OCI-LY7 (cell line): ENCODE data around the gene MVD. TPM values are rescaled to one million over a fixed set of nuclear protein-coding genes. Genes with fewer than 3 reads are reported as not detected.

ENCODE experiments used
- BruUV-seq: library from RNA; stranded (reverse); fragments of 400-500 nt; replicated peaks from 2 replicates; lab custom pipeline; 2021; lab: Mats Ljungman, UMichigan
- CTCF ChIA-PET: fragments of 300-600 bp; sonication (Branson Sonifier 250); formaldehyde crosslinking; loops from one replicate; lab custom pipeline; 2022; ENCODE audit warnings: antibody characterized with exemption; ENCODE audit not compliant: unreplicated experiment; lab: Charles Lee
- POLR2A ChIA-PET: fragments of 300-600 bp; sonication (Branson Sonifier 250); formaldehyde crosslinking; loops from one replicate; lab custom pipeline; 2022; ENCODE audit warnings: antibody characterized with exemption; lab: Charles Lee
- DNase-seq: peaks from one replicate; pipeline ENCODE4 v3.0.0-alpha.2; 2015; ENCODE audit warnings: low spot score
- H2AFZ ChIP-seq: fragments of 200-600 bp; sonication (generic), shearing (Covaris generic); 2 replicates; pipeline ENCODE4 v1.6.1; 2014; ENCODE audit warnings: mild to moderate bottlenecking, antibody characterized with exemption, low read length, moderate library complexity
- H3K27ac ChIP-seq: fragments of 200-600 bp; sonication (generic); 2 replicates; pipeline ENCODE4 v1.5.1; 2014; ENCODE audit warnings: mixed run types, low read depth, mild to moderate bottlenecking, moderate library complexity, low read length, inconsistent platforms; ENCODE audit not compliant: poor library complexity, severe bottlenecking
- H3K36me3 ChIP-seq: fragments of 200-600 bp; sonication (generic); 2 replicates; pipeline ENCODE4 v1.6.1; 2014; ENCODE audit warnings: mild to moderate bottlenecking, antibody characterized with exemption, low read length, moderate library complexity, mixed read lengths; ENCODE audit not compliant: insufficient read depth
- H3K4me1 ChIP-seq: fragments of 200-600 bp; sonication (generic); 2 replicates; pipeline ENCODE4 v1.5.1; 2014; ENCODE audit warnings: mild to moderate bottlenecking, low read length; ENCODE audit not compliant: insufficient read depth, poor library complexity, severe bottlenecking
- H3K4me2 ChIP-seq: fragments of 200-600 bp; sonication (generic); 2 replicates; pipeline ENCODE4 v1.6.1; 2014; ENCODE audit warnings: mild to moderate bottlenecking, low read length
- H3K4me3 ChIP-seq: fragments of 200-600 bp; sonication (generic); 2 replicates; pipeline ENCODE4 v1.5.1; 2014; ENCODE audit warnings: mild to moderate bottlenecking, low read depth, low read length; ENCODE audit not compliant: poor library complexity, severe bottlenecking
- H3K79me2 ChIP-seq: fragments of 200-600 bp; sonication (generic); 2 replicates; pipeline ENCODE4 v1.6.1; 2016; ENCODE audit warnings: low read depth, mild to moderate bottlenecking, low read length, moderate library complexity, mixed read lengths; ENCODE audit not compliant: insufficient read depth
- H3K9me2 ChIP-seq: fragments of 200-600 bp; sonication (generic); 2 replicates; pipeline ENCODE4 v1.6.1; 2016; ENCODE audit warnings: mild to moderate bottlenecking, low read length, mixed read lengths; ENCODE audit not compliant: insufficient read depth
- H3K9me3 ChIP-seq: fragments of 200-600 bp; sonication (generic); 2 replicates; pipeline ENCODE4 v1.6.1; 2014; ENCODE audit warnings: mild to moderate bottlenecking, mixed run types, low read length, mixed read lengths
- H4K20me1 ChIP-seq: fragments of 200-600 bp; sonication (generic); 2 replicates; pipeline ENCODE4 v1.6.1; 2014; ENCODE audit warnings: mild to moderate bottlenecking, antibody characterized with exemption, low read length, moderate library complexity, mixed read lengths; ENCODE audit not compliant: insufficient read depth
- CTCF ChIP-seq: fragments of 200-600 bp; sonication (generic); conservative IDR thresholded peaks from 2 replicates; pipeline ENCODE4 v1.5.1; 2014; ENCODE audit warnings: mild to moderate bottlenecking, antibody characterized with exemption, low read length, moderate library complexity, mixed read lengths
- EZH2phosphoT487 ChIP-seq: fragments of 200-600 bp; sonication (generic); IDR thresholded peaks from 2 replicates; pipeline ENCODE4 v1.6.1; 2018; ENCODE audit warnings: low read depth, borderline replicate concordance, mild to moderate bottlenecking, mixed run types, antibody characterized with exemption, low read length, moderate library complexity, mixed read lengths
- intact Hi-C: fragments of 100-400 bp; cut with micrococcal nuclease; formaldehyde crosslinking; loops from one replicate; pipeline ENCODE4 v1.10.0; 2022; ENCODE audit not compliant: unreplicated experiment
- total RNA-seq, 2 experiments: library from RNA; depleted of rRNA in 1 of 2; stranded (reverse); fragments of >200 nt in 1 of 2; shearing (Covaris generic) in 1 of 2; gene quantifications; 2 replicates each; pipeline ENCODE4 v1.2.3, GENCODE V29; 2014 to 2022

MVD gene
- total RNA-seq, 2 experiments from 2014 or later, result 65.6 to 158 TPM

DNA sequence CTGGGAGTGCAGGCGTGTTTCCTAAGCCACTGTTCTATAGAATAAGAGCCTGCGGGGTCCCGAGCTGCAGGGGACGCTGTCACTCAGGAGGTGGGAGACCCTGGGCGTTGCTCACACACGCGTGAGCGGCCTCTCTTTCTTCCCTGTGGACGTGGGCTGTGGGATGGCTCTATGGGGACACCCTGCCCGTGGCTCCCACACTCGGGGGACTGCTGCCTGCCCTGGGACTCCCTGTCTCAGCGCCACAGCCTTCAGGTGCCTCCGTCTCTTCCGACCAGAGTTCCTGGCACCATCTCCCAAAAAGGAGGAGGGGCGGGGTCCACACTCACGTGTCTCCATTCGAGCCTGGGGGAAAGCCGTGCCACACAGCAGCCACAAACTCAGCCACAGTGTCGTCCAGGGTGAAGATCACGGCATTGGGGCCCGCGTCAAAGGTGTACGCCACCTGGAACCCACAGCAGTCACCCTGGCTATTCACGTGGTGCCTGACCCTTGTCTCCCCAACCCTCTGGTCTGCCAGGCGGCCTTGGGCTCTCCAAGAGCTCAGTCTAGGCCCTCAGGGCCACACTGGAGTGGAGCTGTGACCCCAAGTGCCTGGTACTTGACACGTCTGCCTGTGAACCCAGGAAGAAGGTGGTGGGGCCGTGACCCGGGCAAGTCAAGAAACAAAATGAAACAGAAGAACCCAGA is 8.4 kb downstream of the MVD start:
- Histone ChIP-seq H3K4me1 (peaks cover 21% of the 10 kb centered on the region), H3K9me2 (no peaks in the 10 kb centered on the region), H3K79me2 (peaks cover 13% of the 10 kb centered on the region), H2AFZ (no peak overlapping the region), H3K4me3 (no peak overlapping the region), H3K36me3 (peaks cover 43% of the 10 kb centered on the region), H4K20me1 (peaks cover 6% of the 10 kb centered on the region), H3K27ac (no peak overlapping the region), H3K9me3 (no peaks in the 10 kb centered on the region), H3K4me2 (no peak overlapping the region)
- DNase-seq, result no peak
- no TSS peak for BruUV-seq
- intact Hi-C loops, result loop anchor here (5.0 kb wide), 1 partner anchor 1003 kb away; the partner anchor contains the start of genes CHMP1A and SPATA33
- ChIA-PET CTCF (no interaction called here), POLR2A (no interaction called here)
- no peak for TF ChIP-seq CTCF
- no peak for TF ChIP-seq EZH2phosphoT487

DNA sequence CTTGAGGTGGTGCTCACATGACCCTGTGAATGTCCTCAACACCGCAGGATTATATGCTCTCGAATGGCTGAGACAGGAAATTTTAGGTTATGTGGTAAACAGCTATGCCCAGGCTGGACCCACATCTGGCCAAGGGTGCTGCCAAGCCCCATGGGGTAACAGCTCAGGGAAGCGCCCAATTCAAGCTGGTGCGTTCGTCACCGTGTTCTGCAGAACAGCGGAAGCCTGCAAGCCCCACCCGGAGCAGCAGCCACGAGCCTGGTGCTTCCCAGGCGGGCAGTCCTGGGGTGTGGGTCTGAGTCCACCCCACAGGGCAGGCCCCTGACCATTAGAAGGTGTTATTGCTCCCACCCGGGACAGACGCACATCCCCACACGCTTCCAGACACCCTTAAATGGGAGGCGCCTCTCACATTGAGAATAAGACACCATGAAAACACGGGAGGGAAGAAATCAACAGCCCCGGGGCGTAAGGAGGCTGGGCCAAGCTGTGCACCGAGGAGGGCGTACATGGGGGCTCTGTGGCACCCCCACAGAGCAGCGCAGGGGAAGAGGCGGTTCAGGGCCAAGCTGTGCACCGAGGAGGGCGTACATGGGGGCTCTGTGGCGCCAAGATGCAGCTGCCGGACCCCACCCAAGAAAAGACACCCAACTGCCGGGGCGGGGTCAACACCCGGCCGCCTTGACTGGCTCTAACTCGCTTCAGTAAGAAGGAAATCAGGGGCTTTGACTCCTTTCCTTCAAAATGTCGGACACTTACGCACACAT is 9.1 kb downstream of the MVD start:
- Histone ChIP-seq H4K20me1 (peaks cover 11% of the 10 kb centered on the region), H3K27ac (no peak overlapping the region), H3K4me3 (no peak overlapping the region), H3K4me1 (peaks cover 27% of the 10 kb centered on the region), H3K79me2 (peaks cover 20% of the 10 kb centered on the region), H3K9me3 (no peaks in the 10 kb centered on the region), H3K36me3 (peaks cover 48% of the 10 kb centered on the region), H3K4me2 (no peak overlapping the region), H2AFZ (no peak overlapping the region), H3K9me2 (no peaks in the 10 kb centered on the region)
- TF ChIP-seq CTCF, result no peak
- TF ChIP-seq EZH2phosphoT487, result no peak
- BruUV-seq, result no TSS peak
- ChIA-PET POLR2A (no interaction called here), CTCF (no interaction called here)
- DNase-seq, result no peak
- intact Hi-C loops, result loop anchor here (5.0 kb wide), 1 partner anchor 1004 kb away; the partner anchor contains the start of genes CHMP1A and SPATA33
